ENCODE data around the gene CHN2. TPM values are rescaled to one million over a fixed set of nuclear protein-coding genes. Genes with fewer than 3 reads are reported as not detected.

CHN2 gene
- polyA plus RNA-seq, 1 of the 3 experiments (the other 2 are of a cell fraction) = 0.02 TPM

DNA sequence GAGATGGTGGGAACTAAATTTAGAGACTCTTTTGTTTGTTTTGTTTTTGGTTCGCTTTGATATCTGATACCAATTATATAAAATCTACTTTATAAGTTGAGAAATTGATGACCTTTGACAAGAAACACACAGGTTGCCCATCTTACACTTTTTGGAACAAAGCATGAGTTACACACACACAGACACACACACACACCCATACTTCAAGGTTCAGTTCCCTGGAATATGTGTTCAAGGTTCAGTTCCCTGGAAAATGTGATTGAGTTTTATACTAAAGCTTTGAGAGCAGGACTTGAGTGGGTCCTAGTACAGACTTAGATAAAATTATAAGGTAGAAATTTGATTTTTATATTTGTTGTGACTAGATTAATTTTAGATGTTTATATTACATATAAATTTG is 234.8 kb downstream of the CHN2 start:
- Histone ChIP-seq H3K4me1 (ENCODE audit: control insufficient read depth in 1 of 2, insufficient read depth in 2 of 2, low read depth in 1 of 2, low read length in 1 of 2) (no peaks in the 10 kb centered on the region), H3K9ac (no peak overlapping the region), H2AFZ (ENCODE audit: low read depth) (no peak overlapping the region), H3K4me3 (ENCODE audit: low read depth in 2 of 2, low read length in 1 of 2) (no peak overlapping the region), H3K9me3 (no peaks in the 10 kb centered on the region), H3F3A (replicated peaks; ENCODE audit: insufficient read depth) (no peaks in the 10 kb centered on the region), H3K4me2 (no peak overlapping the region), H3K79me2 (ENCODE audit: insufficient read depth) (no peaks in the 10 kb centered on the region), H4K20me1 (ENCODE audit: insufficient read depth) (no peaks in the 10 kb centered on the region), H3K9me2 (no peaks in the 10 kb centered on the region), H3K36me3 (replicated peaks in 1 of 2; ENCODE audit: control insufficient read depth in 1 of 2, insufficient read depth in 2 of 2, low read length in 1 of 2) (no peaks in the 10 kb centered on the region), H3K27me3 (ENCODE audit: insufficient read depth) (no peaks in the 10 kb centered on the region), H3K27ac (ENCODE audit: low read depth in 2 of 2, low read length in 1 of 2) (no peak overlapping the region)
- TF ChIP-seq ELF1 (IDR thresholded peaks at IDR 0.05) = no peak
- TF ChIP-seq POLR2AphosphoS5 (IDR thresholded peaks at IDR 0.05; ENCODE audit: low read depth, low read length) = no peak
- no peak for TF ChIP-seq FOSL2 (IDR thresholded peaks at IDR 0.05; ENCODE audit: borderline replicate concordance, low read depth)
- ChIA-PET POLR2A (no interaction called here), CTCF (interaction anchor here (1.0 to 4.2 kb wide), 4 partner anchors 11 to 508 kb away, joined by 4 to 20 read pairs (median 10); no protein-coding TSS in a partner anchor)
- WGBS (ENCODE audit: low lambda C conversion rate) = 42% methylated on average over 1 of the region's 1 CpG
- no peak for DNase-seq

- ChIA-PET CTCF (interaction anchor here (1.0 to 4.2 kb wide), 4 partner anchors 12 to 509 kb away, joined by 4 to 20 read pairs (median 10); no protein-coding TSS in a partner anchor), POLR2A (no interaction called here)
- TF ChIP-seq, protein P1, sequence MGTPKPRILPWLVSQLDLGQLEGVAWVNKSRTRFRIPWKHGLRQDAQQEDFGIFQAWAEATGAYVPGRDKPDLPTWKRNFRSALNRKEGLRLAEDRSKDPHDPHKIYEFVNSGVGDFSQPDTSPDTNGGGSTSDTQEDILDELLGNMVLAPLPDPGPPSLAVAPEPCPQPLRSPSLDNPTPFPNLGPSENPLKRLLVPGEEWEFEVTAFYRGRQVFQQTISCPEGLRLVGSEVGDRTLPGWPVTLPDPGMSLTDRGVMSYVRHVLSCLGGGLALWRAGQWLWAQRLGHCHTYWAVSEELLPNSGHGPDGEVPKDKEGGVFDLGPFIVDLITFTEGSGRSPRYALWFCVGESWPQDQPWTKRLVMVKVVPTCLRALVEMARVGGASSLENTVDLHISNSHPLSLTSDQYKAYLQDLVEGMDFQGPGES (IDR thresholded peaks at IDR 0.05; ENCODE audit: low read depth, low read length) = no peak
- TF ChIP-seq PBX3 (IDR thresholded peaks at IDR 0.05) (no peak), YY1 (IDR thresholded peaks at IDR 0.05; ENCODE audit: low read depth) (no peak), EZH2phosphoT487 (IDR thresholded peaks at IDR 0.05; ENCODE audit: borderline replicate concordance, low read depth) (no peak), FOXM1 (IDR thresholded peaks at IDR 0.05; ENCODE audit: low read depth) (no peak), RFX5 (IDR thresholded peaks at IDR 0.05; ENCODE audit: low read length) (no peak), TCF12 (IDR thresholded peaks at IDR 0.05) (no peak), RCOR1 (IDR thresholded peaks at IDR 0.05; ENCODE audit: low read length) (no peak), MXI1 (IDR thresholded peaks at IDR 0.05; ENCODE audit: low read depth, low read length) (no peak), SIN3A (IDR thresholded peaks at IDR 0.05; ENCODE audit: borderline replicate concordance, low read depth, low read length) (no peak), EP300 (IDR thresholded peaks at IDR 0.05; ENCODE audit: borderline replicate concordance in 1 of 2, low read depth in 1 of 2, low read length in 1 of 2) (no peak), RAD21 (IDR thresholded peaks at IDR 0.05; ENCODE audit: low read length) (no peak), POLR2AphosphoS5 (IDR thresholded peaks at IDR 0.05; ENCODE audit: low read depth, low read length) (no peak), TEAD4 (IDR thresholded peaks at IDR 0.05; ENCODE audit: borderline replicate concordance, insufficient read depth) (no peak), ELF1 (IDR thresholded peaks at IDR 0.05) (no peak)
- TF ChIP-seq, protein P2, sequence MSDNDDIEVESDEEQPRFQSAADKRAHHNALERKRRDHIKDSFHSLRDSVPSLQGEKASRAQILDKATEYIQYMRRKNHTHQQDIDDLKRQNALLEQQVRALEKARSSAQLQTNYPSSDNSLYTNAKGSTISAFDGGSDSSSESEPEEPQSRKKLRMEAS (IDR thresholded peaks at IDR 0.05; ENCODE audit: low read depth) = no peak
- TF ChIP-seq, protein P3, sequence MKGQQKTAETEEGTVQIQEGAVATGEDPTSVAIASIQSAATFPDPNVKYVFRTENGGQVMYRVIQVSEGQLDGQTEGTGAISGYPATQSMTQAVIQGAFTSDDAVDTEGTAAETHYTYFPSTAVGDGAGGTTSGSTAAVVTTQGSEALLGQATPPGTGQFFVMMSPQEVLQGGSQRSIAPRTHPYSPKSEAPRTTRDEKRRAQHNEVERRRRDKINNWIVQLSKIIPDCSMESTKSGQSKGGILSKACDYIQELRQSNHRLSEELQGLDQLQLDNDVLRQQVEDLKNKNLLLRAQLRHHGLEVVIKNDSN (IDR thresholded peaks at IDR 0.05; ENCODE audit: borderline replicate concordance, low read depth) = no peak
- TF ChIP-seq, protein P4, sequence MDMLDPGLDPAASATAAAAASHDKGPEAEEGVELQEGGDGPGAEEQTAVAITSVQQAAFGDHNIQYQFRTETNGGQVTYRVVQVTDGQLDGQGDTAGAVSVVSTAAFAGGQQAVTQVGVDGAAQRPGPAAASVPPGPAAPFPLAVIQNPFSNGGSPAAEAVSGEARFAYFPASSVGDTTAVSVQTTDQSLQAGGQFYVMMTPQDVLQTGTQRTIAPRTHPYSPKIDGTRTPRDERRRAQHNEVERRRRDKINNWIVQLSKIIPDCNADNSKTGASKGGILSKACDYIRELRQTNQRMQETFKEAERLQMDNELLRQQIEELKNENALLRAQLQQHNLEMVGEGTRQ (IDR thresholded peaks at IDR 0.05; ENCODE audit: borderline replicate concordance, low read depth, low read length) = no peak
- TF ChIP-seq, protein P5, sequence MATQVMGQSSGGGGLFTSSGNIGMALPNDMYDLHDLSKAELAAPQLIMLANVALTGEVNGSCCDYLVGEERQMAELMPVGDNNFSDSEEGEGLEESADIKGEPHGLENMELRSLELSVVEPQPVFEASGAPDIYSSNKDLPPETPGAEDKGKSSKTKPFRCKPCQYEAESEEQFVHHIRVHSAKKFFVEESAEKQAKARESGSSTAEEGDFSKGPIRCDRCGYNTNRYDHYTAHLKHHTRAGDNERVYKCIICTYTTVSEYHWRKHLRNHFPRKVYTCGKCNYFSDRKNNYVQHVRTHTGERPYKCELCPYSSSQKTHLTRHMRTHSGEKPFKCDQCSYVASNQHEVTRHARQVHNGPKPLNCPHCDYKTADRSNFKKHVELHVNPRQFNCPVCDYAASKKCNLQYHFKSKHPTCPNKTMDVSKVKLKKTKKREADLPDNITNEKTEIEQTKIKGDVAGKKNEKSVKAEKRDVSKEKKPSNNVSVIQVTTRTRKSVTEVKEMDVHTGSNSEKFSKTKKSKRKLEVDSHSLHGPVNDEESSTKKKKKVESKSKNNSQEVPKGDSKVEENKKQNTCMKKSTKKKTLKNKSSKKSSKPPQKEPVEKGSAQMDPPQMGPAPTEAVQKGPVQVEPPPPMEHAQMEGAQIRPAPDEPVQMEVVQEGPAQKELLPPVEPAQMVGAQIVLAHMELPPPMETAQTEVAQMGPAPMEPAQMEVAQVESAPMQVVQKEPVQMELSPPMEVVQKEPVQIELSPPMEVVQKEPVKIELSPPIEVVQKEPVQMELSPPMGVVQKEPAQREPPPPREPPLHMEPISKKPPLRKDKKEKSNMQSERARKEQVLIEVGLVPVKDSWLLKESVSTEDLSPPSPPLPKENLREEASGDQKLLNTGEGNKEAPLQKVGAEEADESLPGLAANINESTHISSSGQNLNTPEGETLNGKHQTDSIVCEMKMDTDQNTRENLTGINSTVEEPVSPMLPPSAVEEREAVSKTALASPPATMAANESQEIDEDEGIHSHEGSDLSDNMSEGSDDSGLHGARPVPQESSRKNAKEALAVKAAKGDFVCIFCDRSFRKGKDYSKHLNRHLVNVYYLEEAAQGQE (IDR thresholded peaks at IDR 0.05; ENCODE audit: low read depth, low read length) = no peak
- no peaks in the 10 kb centered on the region for H3F3A ChIP-seq (replicated peaks; ENCODE audit: insufficient read depth)
- H3K4me2 ChIP-seq = no peak overlapping the region
- no peaks in the 10 kb centered on the region for H3K36me3 ChIP-seq (replicated peaks in 1 of 2; ENCODE audit: control insufficient read depth in 1 of 2, insufficient read depth in 2 of 2, low read length in 1 of 2)
- no peaks in the 10 kb centered on the region for H3K9me2 ChIP-seq
- no peak overlapping the region for H3K27ac ChIP-seq (ENCODE audit: low read depth in 2 of 2, low read length in 1 of 2)
- H4K20me1 ChIP-seq (ENCODE audit: insufficient read depth) = no peaks in the 10 kb centered on the region
- no peak overlapping the region for H3K9ac ChIP-seq
- DNase-seq = no peak
- no peaks in the 10 kb centered on the region for H3K4me1 ChIP-seq (ENCODE audit: control insufficient read depth in 1 of 2, insufficient read depth in 2 of 2, low read depth in 1 of 2, low read length in 1 of 2)
- no peaks in the 10 kb centered on the region for H3K27me3 ChIP-seq (ENCODE audit: insufficient read depth)
- no peaks in the 10 kb centered on the region for H3K79me2 ChIP-seq (ENCODE audit: insufficient read depth)
- H3K9me3 ChIP-seq = no peaks in the 10 kb centered on the region
- no peak overlapping the region for H2AFZ ChIP-seq (ENCODE audit: low read depth)
- H3K4me3 ChIP-seq (ENCODE audit: low read depth in 2 of 2, low read length in 1 of 2) = no peak overlapping the region
- 60% methylated on average over 8 of the region's 8 CpGs for WGBS (ENCODE audit: low lambda C conversion rate)
Measured at GRCh38 chr7:29430279-29430949, 235.8 kb downstream of the CHN2 start.
